Pancreas (tissue), 10 donors: ENCODE results near the gene NINJ1. TPM values are rescaled to one million over a fixed set of nuclear protein-coding genes. Genes with fewer than 3 reads are reported as not detected.

Experiments
- ATAC-seq, 4 donors: fragments of 200-7000 bp; cut with Tn5 transposase; one replicate each; pipeline versions ENCODE4 v1.8.0 to v1.9.1; 2020; ENCODE audit warnings: mild to moderate bottlenecking in 4 of 4, moderate library complexity in 4 of 4
- DNase-seq, 6 donors: peaks; one replicate each; pipeline ENCODE4 v3.0.0-alpha.2; 2020
- FAIRE-seq: peaks from 2 replicates; lab custom pipeline; 2012; peaks lifted over from hg19 to GRCh38; lab: Jason Lieb, UNC
- H3K27ac ChIP-seq, 4 donors: fragments of 200-600 bp; sonication (generic); 1 replicate in 3 of 4; 2 replicates in 1 of 4; pipeline versions ENCODE4 v1.5.0 to v1.8.0; 2020
- H3K27me3 ChIP-seq, 4 donors: fragments of 200-600 bp; one replicate each; pipeline ENCODE4 v1.8.0; 2021
- H3K36me3 ChIP-seq, 3 donors: fragments of 200-600 bp; sonication (generic) in 1 of 3; one replicate each; pipeline versions ENCODE4 v1.5.0 to v1.8.0; 2020 to 2021
- H3K4me1 ChIP-seq, 3 donors: fragments of 200-600 bp; one replicate each; pipeline ENCODE4 v1.8.0; 2021
- H3K4me3 ChIP-seq, 4 donors: fragments of 200-600 bp; sonication (generic) in 2 of 4; one replicate each; pipeline versions ENCODE4 v1.5.0 to v1.8.0; 2020 to 2021
- H3K9me3 ChIP-seq, 4 donors: fragments of 200-600 bp; one replicate each; pipeline ENCODE4 v1.8.0; 2021
- WGBS, 2 donors: extraction: QIAGEN DNeasy Blood & Tissue Kit; methylation state at CpG; one replicate each; pipeline ENCODE4 v1.1.7; 2013; 5-methylcytosine and 5-hydroxymethylcytosine counted together
- intact Hi-C, 3 donors: fragments of 100-400 bp; cut with DNase I; formaldehyde crosslinking; loops; one replicate each; pipeline versions ENCODE4 v1.11.1 to v1.14.2; 2022
- polyA plus RNA-seq, 2 donors: library from polyadenylated mRNA; stranded (reverse); fragments of 200-250 nt; gene quantifications; one replicate each; pipeline ENCODE4 v1.2.3, GENCODE V29; 2013
- total RNA-seq, 6 donors: library from RNA; stranded (reverse); fragmentation: NEBNext Ultra II Directional in 4 of 6; extraction: Animal tissue kit (Norgen Biotek cat#: 25700) in 4 of 6; gene quantifications; one replicate each; pipeline versions ENCODE4 v1.2.1 to v1.2.4, GENCODE V29; 2021 to 2023
- TF ChIP-seq, protein P1 (sequence below), 4 donors: fragments of 200-600 bp; sonication (generic) in 3 of 4; IDR thresholded peaks; one replicate each; pipeline versions ENCODE4 v1.5.0 to v1.8.0; 2021; ENCODE audit warnings: antibody characterized with exemption in 4 of 4
- donor health status: healthy with polysubstance abuse.
- donor health status: DM: no; HTN: no; CAD: no; lungs with moderate emphysema.
- donor health status: DM: no; HTN: no; CAD: no.
- donor health status: control.
- donor health status: control.
- donor health status: Bipolar disorder and iron deficiency.
- donor health status: DM: yes; HTN: yes; CAD: no.
- donor health status: DM: no; HTN: no; CAD: no.
- donor health status: DM: no; HTN: no; CAD: no.
- donor health status: DM: yes; HTN: yes; CAD: no.

NINJ1 gene
- total and polyA plus RNA-seq, 8 donors, result 15.6 to 33.2 (median 21.3) TPM

DNA sequence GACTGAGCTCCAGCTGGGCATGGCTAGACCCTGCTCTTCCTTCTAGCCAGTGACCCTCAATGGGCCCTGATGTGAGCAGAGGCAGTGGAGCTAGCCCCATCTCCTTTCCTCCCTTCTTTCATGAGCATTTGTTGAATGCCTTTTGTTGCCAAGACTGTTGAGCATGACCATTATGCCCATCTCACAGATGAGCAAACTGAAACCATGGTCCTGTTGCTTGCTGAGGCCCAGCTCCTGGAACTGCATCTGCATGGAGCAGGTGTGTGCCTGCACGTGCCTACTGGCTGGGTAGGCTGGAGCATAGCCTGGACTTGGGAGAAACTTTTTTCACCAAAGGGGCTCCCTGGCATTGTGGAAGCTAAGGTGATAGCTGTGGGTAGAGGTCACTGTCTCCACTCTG lies 46.9 kb upstream of the NINJ1 start:
- peaks cover 9 to 11% (median 10%) of the 10 kb centered on the region in 3 donors for H3K4me1 ChIP-seq
- FAIRE-seq (no peak), DNase-seq (no peak), ATAC-seq (no peak)
- H3K9me3 ChIP-seq, result no peaks in the 10 kb centered on the region
- no peak overlapping the region for H3K4me3 ChIP-seq
- 77 to 81% methylated on average over 1 of the region's 1 CpG for WGBS, 2 donors
- no peak overlapping the region for H3K27ac ChIP-seq
- TF ChIP-seq, protein P1, sequence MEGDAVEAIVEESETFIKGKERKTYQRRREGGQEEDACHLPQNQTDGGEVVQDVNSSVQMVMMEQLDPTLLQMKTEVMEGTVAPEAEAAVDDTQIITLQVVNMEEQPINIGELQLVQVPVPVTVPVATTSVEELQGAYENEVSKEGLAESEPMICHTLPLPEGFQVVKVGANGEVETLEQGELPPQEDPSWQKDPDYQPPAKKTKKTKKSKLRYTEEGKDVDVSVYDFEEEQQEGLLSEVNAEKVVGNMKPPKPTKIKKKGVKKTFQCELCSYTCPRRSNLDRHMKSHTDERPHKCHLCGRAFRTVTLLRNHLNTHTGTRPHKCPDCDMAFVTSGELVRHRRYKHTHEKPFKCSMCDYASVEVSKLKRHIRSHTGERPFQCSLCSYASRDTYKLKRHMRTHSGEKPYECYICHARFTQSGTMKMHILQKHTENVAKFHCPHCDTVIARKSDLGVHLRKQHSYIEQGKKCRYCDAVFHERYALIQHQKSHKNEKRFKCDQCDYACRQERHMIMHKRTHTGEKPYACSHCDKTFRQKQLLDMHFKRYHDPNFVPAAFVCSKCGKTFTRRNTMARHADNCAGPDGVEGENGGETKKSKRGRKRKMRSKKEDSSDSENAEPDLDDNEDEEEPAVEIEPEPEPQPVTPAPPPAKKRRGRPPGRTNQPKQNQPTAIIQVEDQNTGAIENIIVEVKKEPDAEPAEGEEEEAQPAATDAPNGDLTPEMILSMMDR (IDR thresholded peaks at IDR 0.05), result no peak
- no peaks in the 10 kb centered on the region for H3K27me3 ChIP-seq
- no peaks in the 10 kb centered on the region for H3K36me3 ChIP-seq
- intact Hi-C loops, result loop anchor here in 1 of 3 donors (10.0 kb wide), 1 partner anchor 124 kb away; no protein-coding TSS in a partner anchor

DNA sequence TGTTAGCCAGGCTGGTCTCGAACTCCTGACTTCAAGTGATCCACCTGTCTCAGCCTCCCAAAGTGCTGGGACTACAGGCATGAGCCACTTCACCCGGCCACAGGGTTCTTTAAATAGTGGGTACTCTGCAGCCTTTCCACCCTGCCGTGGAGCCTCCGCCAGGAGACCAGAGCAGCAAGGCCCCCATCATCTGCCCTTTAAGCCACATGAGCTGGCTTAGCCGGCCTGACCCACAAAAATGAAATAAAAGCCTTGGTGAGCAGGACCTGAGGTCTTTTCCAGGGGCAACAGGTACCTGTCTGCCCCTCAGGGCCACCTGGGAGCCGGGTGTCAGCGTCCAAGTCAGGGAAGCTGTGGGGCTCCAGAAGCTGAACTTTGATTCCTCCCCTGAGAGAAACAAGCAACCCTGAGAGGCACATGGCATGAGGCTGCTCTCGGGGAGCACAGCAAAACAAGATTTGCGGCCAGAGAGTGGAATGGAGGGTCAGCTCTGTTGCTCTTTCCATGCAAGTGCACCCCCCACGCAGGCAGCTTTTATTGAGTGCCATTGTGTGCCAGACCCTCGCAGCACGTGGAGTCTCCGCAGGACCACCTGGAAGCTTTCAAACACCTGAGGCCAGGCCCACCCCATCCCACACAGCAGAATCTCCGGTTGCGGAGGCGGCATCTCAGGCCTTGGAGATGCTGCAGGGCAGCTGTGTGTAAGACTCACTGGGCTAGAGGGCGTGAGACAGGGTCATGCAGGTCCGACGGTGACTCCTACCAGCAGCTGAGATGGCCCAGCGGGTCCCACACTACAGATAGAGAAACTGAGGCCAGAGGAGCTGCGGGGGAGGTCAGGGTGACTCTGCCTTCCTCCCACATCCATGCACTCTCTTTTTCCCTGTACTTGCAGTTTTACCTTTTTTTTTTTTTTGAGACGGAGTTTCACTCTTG lies 45.1 kb upstream of the NINJ1 start:
- no peaks in the 10 kb centered on the region for H3K9me3 ChIP-seq
- intact Hi-C loops, result no loop called here
- TF ChIP-seq, protein P1 (IDR thresholded peaks at IDR 0.05), result no peak
- H3K36me3 ChIP-seq, result no peaks in the 10 kb centered on the region
- peaks cover 9 to 11% (median 10%) of the 10 kb centered on the region in 3 donors for H3K4me1 ChIP-seq
- DNase-seq, result no peak
- FAIRE-seq, result no peak
- no peak for ATAC-seq
- no peak overlapping the region for H3K4me3 ChIP-seq
- H3K27me3 ChIP-seq, result no peaks in the 10 kb centered on the region
- H3K27ac ChIP-seq, result no peak overlapping the region
- WGBS, 2 donors, result 90 to 92% methylated on average over 21 to 22 of the region's 22 CpGs

DNA sequence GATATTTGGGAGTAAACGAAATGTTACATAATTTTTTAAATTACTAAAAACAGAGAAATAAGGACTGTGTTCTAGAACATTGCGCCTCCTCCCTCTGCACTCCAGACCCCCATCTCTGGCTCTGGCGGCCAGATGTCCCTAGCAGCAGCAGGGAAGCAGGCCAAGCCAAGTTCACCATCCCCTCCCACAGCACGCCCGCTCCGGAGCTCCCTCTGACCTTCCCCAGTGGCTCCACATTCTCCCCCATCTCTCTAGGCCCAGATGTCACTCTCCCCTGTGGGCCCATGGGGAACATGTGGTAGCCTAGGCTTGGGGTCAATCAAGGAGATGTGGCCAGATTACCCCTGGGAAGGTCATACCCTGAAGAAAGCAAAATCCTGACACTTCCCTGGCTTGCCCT lies 43.6 kb upstream of the NINJ1 start:
- Histone ChIP-seq H3K27ac (no peak overlapping the region), H3K9me3 (no peaks in the 10 kb centered on the region), H3K4me3 (no peak overlapping the region), H3K4me1 (peaks cover 1 to 10% (median 9%) of the 10 kb centered on the region in 3 donors), H3K27me3 (no peaks in the 10 kb centered on the region), H3K36me3 (no peaks in the 10 kb centered on the region)
- no peak for DNase-seq
- ATAC-seq, result no peak
- WGBS, 2 donors, result 88 to 91% methylated on average over 6 of the region's 6 CpGs
- intact Hi-C loops, result no loop called here
- no peak for FAIRE-seq
- TF ChIP-seq, protein P1 (IDR thresholded peaks at IDR 0.05), result no peak

DNA sequence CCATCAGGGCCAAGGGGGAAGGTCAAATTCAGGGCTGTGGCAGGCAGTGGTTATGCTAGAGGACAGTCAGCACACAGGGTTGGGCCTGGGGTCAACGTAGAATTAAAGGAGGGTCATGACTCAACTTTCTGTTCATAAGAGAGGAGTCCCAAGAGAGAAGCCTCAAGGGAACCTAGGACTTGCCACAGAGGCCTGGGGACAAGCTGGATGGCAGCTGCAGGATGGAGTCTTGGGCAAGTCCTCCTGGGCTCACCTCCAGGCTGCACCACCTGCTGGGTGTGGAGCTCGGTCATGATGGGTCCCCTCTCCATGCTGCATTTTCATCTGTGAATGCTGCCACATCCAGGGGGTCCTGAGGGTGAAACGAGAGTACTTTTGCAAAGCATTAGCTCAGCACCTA lies 40.9 kb upstream of the NINJ1 start:
- WGBS, 2 donors, result 77 to 80% methylated on average over 3 of the region's 3 CpGs
- H3K4me3 ChIP-seq, result no peak overlapping the region

More for the DNA sequence above, 40.9 kb upstream of the NINJ1 start:
- TF ChIP-seq, protein P1 (IDR thresholded peaks at IDR 0.05), result no peak
- intact Hi-C loops, result no loop called here
- DNase-seq (no peak), ATAC-seq (no peak), FAIRE-seq (no peak)
- H3K9me3 ChIP-seq, result no peaks in the 10 kb centered on the region
- no peaks in the 10 kb centered on the region for H3K36me3 ChIP-seq
- no peaks in the 10 kb centered on the region for H3K27me3 ChIP-seq
- no peak overlapping the region for H3K27ac ChIP-seq
- H3K4me1 ChIP-seq, result peaks cover 0 to 10% (median 9%) of the 10 kb centered on the region in 3 donors
